Mesendoderm (in vitro differentiated cells): ENCODE data around the gene ABCB7.
"Not testable (repeated sequence)": the region's sequence is repeated elsewhere in the genome, so short reads cannot be mapped to it uniquely, and the experiment has no call there.

Experiments used
- DNase-seq: peaks from one replicate; pipeline ENCODE4 v3.0.0; 2013
- H2AK5ac ChIP-seq: 2 replicates; pipeline ENCODE4 v1.6.1; 2013; ENCODE audit warnings: low read length, inconsistent platforms
- H2BK120ac ChIP-seq: 2 replicates; pipeline ENCODE4 v1.6.1; 2013; ENCODE audit warnings: low read depth, mild to moderate bottlenecking, low read length, moderate library complexity, mixed read lengths
- H2BK15ac ChIP-seq: replicated peaks from 2 replicates; pipeline ENCODE4 v1.6.1; 2013; ENCODE audit warnings: low read depth, mild to moderate bottlenecking, moderate library complexity
- H2BK5ac ChIP-seq: 2 replicates; pipeline ENCODE4 v1.6.1; 2013; ENCODE audit warnings: low read length, inconsistent platforms
- H3K18ac ChIP-seq: 2 replicates; pipeline ENCODE4 v1.6.1; 2013; ENCODE audit warnings: mild to moderate bottlenecking, low read length, mixed read lengths
- H3K23ac ChIP-seq: one replicate; pipeline ENCODE4 v1.6.1; 2013; ENCODE audit warnings: low read length
- H3K27ac ChIP-seq: 2 replicates; pipeline ENCODE4 v1.5.1; 2013; ENCODE audit warnings: low read depth, mild to moderate bottlenecking, inconsistent platforms, low read length, moderate library complexity
- H3K27me3 ChIP-seq: 2 replicates; pipeline ENCODE4 v1.6.1; 2013; ENCODE audit warnings: low read length, control low read depth, mild to moderate bottlenecking, inconsistent platforms; ENCODE audit not compliant: insufficient read depth, poor library complexity
- H3K36me3 ChIP-seq: 2 replicates; pipeline ENCODE4 v1.6.1; 2013; ENCODE audit warnings: low read length, inconsistent platforms; ENCODE audit not compliant: control insufficient read depth, insufficient read depth
- H3K4ac ChIP-seq: one replicate; pipeline ENCODE4 v1.6.1; 2013; ENCODE audit warnings: low read depth, mild to moderate bottlenecking, low read length, moderate library complexity
- H3K4me1 ChIP-seq: 2 replicates; pipeline ENCODE4 v1.6.1; 2013; ENCODE audit warnings: low read depth, low read length, inconsistent platforms; ENCODE audit not compliant: control insufficient read depth
- H3K4me2 ChIP-seq: 2 replicates; pipeline ENCODE4 v1.6.1; 2013; ENCODE audit warnings: low read length
- H3K4me3 ChIP-seq: 2 replicates; pipeline ENCODE4 v1.5.1; 2013; ENCODE audit warnings: mild to moderate bottlenecking, low read length
- H3K56ac ChIP-seq: one replicate; pipeline ENCODE4 v1.6.1; 2013; ENCODE audit warnings: low read length
- H3K79me1 ChIP-seq: 2 replicates; pipeline ENCODE4 v1.6.1; 2013; ENCODE audit warnings: low read length, inconsistent platforms
- H3K79me2 ChIP-seq: 2 replicates; pipeline ENCODE4 v1.6.1; 2013; ENCODE audit warnings: mild to moderate bottlenecking, low read length; ENCODE audit not compliant: control insufficient read depth, insufficient read depth
- H3K9ac ChIP-seq: 2 replicates; pipeline ENCODE4 v1.6.1; 2013; ENCODE audit warnings: low read length, inconsistent platforms
- H4K5ac ChIP-seq: one replicate; pipeline ENCODE4 v1.6.1; 2013; ENCODE audit warnings: low read length
- H4K8ac ChIP-seq: one replicate; pipeline ENCODE4 v1.6.1; 2013; ENCODE audit warnings: low read depth, mild to moderate bottlenecking, control low read depth, low read length, moderate library complexity
- WGBS: extraction: QIAGEN DNeasy Blood & Tissue Kit; methylation state at CpG from one replicate; pipeline ENCODE4 v1.1.7; 2013; ENCODE audit warnings: low lambda C conversion rate, missing lambda C conversion rate; ENCODE audit not compliant: insufficient coverage; ENCODE audit errors: extremely low coverage; 5-methylcytosine and 5-hydroxymethylcytosine counted together

The ABCB7 gene

GRCh38 chrX:75132672-75133071, 23.4 kb downstream of the ABCB7 start:
- H2BK120ac ChIP-seq = no peak overlapping the region
- WGBS = no CpG with 5 or more reads among the region's 5 CpGs
- no peak overlapping the region for H4K5ac ChIP-seq
- no peaks in the 10 kb centered on the region for H3K4me1 ChIP-seq
- no peak overlapping the region for H3K4me3 ChIP-seq
- H3K4ac ChIP-seq = no peak overlapping the region
- no peak overlapping the region for H3K18ac ChIP-seq
- H3K27me3 ChIP-seq = no peaks in the 10 kb centered on the region
- no peak overlapping the region for H2AK5ac ChIP-seq
- no peak overlapping the region for H3K4me2 ChIP-seq
- no peak overlapping the region for H4K8ac ChIP-seq
- no peak overlapping the region for H2BK5ac ChIP-seq
- no peak overlapping the region for H3K9ac ChIP-seq
- no peaks in the 10 kb centered on the region for H3K36me3 ChIP-seq
- H3K23ac ChIP-seq = no peak overlapping the region
- no peak overlapping the region for H2BK15ac ChIP-seq
- no peak overlapping the region for H3K27ac ChIP-seq
- H3K79me2 ChIP-seq = peaks cover 6% of the 10 kb centered on the region
- no peak overlapping the region for H3K56ac ChIP-seq
- no peaks in the 10 kb centered on the region for H3K79me1 ChIP-seq
- no peak for DNase-seq

DNA sequence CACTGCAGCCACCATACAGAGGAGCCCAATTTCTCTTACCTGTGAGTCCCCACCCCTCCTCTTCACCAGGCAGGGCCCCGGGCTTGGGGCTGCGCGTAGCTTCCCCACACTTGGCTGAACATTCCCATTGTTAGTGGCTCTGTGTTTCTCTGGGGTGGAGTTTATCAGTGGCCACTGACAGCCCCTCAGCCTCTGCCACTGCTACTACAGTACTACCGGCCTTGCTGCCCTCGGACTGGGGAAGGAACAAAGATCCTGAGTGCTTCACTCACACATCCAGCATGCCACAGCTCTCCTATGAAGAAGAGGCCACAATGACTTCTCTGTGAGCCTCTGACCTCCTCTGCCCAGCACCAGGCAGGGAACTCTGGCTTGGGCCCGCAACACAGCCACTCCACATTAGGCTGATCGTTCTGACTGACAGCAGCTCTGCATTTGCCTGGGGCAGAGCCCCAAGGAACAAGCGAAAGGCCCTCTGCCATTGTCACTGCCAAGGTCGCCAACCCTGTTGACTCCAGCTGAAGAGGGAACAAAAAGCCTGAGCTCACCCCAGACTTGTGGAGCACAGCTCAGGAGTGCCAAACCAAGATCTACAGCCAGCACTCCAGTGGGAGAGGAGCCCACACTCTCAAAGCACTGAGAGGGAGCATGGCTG, 24.0 kb downstream of the ABCB7 start:
- no peak for DNase-seq
- H3K79me2 ChIP-seq = peaks cover 6% of the 10 kb centered on the region
- H4K8ac ChIP-seq = no peak overlapping the region
- H3K4ac ChIP-seq = no peak overlapping the region
- no peak overlapping the region for H2BK15ac ChIP-seq
- no peaks in the 10 kb centered on the region for H3K79me1 ChIP-seq
- no peak overlapping the region for H2BK5ac ChIP-seq
- H3K27ac ChIP-seq = no peak overlapping the region
- H3K9ac ChIP-seq = no peak overlapping the region
- H3K23ac ChIP-seq = no peak overlapping the region
- no peak overlapping the region for H3K4me2 ChIP-seq
- H3K4me3 ChIP-seq = no peak overlapping the region
- no CpG with 5 or more reads among the region's 9 CpGs for WGBS
- no peaks in the 10 kb centered on the region for H3K36me3 ChIP-seq
- no peaks in the 10 kb centered on the region for H3K27me3 ChIP-seq
- no peak overlapping the region for H2AK5ac ChIP-seq
- no peak overlapping the region for H4K5ac ChIP-seq
- no peaks in the 10 kb centered on the region for H3K4me1 ChIP-seq
- H3K18ac ChIP-seq = no peak overlapping the region
- no peak overlapping the region for H2BK120ac ChIP-seq
- no peak overlapping the region for H3K56ac ChIP-seq

GRCh38 chrX:75129069-75129468, 27.0 kb downstream of the ABCB7 start:
- H3K4me3 ChIP-seq, H3K4ac ChIP-seq, H3K27me3 ChIP-seq, H3K9ac ChIP-seq, H2BK120ac ChIP-seq, H3K56ac ChIP-seq, H3K23ac ChIP-seq, H3K79me2 ChIP-seq, H3K36me3 ChIP-seq, H3K4me2 ChIP-seq, H4K8ac ChIP-seq, H4K5ac ChIP-seq, H3K79me1 ChIP-seq, H3K4me1 ChIP-seq, H2BK15ac ChIP-seq, H3K18ac ChIP-seq, H2AK5ac ChIP-seq, H2BK5ac ChIP-seq, H3K27ac ChIP-seq, DNase-seq: not testable (repeated sequence)
- WGBS = no CpG with 5 or more reads among the region's 4 CpGs

- H2BK120ac ChIP-seq = no peak overlapping the region
- no peaks in the 10 kb centered on the region for H3K36me3 ChIP-seq
- no peak overlapping the region for H3K4me3 ChIP-seq
- H3K4me1 ChIP-seq = peaks cover 2% of the 10 kb centered on the region
- WGBS = no CpG with 5 or more reads among the region's 2 CpGs
- no peak overlapping the region for H3K4me2 ChIP-seq
- no peak overlapping the region for H2BK5ac ChIP-seq
- H4K8ac ChIP-seq = no peak overlapping the region
- no peak overlapping the region for H3K56ac ChIP-seq
- no peaks in the 10 kb centered on the region for H3K27me3 ChIP-seq
- no peak for DNase-seq
- no peak overlapping the region for H2AK5ac ChIP-seq
- no peak overlapping the region for H3K18ac ChIP-seq
- no peak overlapping the region for H3K27ac ChIP-seq
- H3K9ac ChIP-seq = no peak overlapping the region
- H2BK15ac ChIP-seq = no peak overlapping the region
- no peaks in the 10 kb centered on the region for H3K79me1 ChIP-seq
- H3K23ac ChIP-seq = no peak overlapping the region
- no peak overlapping the region for H3K4ac ChIP-seq
- H3K79me2 ChIP-seq = no peaks in the 10 kb centered on the region
- H4K5ac ChIP-seq = no peak overlapping the region
These were observed 37.8 kb downstream of the ABCB7 start for GRCh38 chrX:75118296-75118695.

GRCh38 chrX:75115707-75116413, 40.2 kb downstream of the ABCB7 start:
- H3K9ac ChIP-seq = no peak overlapping the region
- peak; percentile 75 for DNase-seq
- H3K27me3 ChIP-seq = no peaks in the 10 kb centered on the region
- H3K27ac ChIP-seq = peak overlapping the region; percentile 57
- peak overlapping the region; percentile 57 for H2BK15ac ChIP-seq
- peak overlapping the region; percentile 84 for H3K18ac ChIP-seq
- no peak overlapping the region for H2AK5ac ChIP-seq
- WGBS = no CpG with 5 or more reads among the region's 5 CpGs
- H3K79me1 ChIP-seq = no peaks in the 10 kb centered on the region
- H3K4me3 ChIP-seq = no peak overlapping the region
- no peak overlapping the region for H3K4me2 ChIP-seq
- H4K8ac ChIP-seq = no peak overlapping the region
- H3K79me2 ChIP-seq = no peaks in the 10 kb centered on the region
- no peak overlapping the region for H2BK120ac ChIP-seq
- H4K5ac ChIP-seq = no peak overlapping the region
- H3K56ac ChIP-seq = no peak overlapping the region
- no peak overlapping the region for H2BK5ac ChIP-seq
- H3K4ac ChIP-seq = no peak overlapping the region
- no peak overlapping the region for H3K23ac ChIP-seq
- no peaks in the 10 kb centered on the region for H3K36me3 ChIP-seq
- peaks cover 2% of the 10 kb centered on the region for H3K4me1 ChIP-seq
